Left hindlimb (tissue), 1 donor: ENCODE results near the gene GATAD1.
"Not testable (repeated sequence)": the region's sequence is repeated elsewhere in the genome, so short reads cannot be mapped to it uniquely, and the experiment has no call there.

ENCODE experiments used
- DNase-seq: peaks from one replicate; pipeline ENCODE4 v3.0.0-alpha.2; 2018

The GATAD1 gene

DNA sequence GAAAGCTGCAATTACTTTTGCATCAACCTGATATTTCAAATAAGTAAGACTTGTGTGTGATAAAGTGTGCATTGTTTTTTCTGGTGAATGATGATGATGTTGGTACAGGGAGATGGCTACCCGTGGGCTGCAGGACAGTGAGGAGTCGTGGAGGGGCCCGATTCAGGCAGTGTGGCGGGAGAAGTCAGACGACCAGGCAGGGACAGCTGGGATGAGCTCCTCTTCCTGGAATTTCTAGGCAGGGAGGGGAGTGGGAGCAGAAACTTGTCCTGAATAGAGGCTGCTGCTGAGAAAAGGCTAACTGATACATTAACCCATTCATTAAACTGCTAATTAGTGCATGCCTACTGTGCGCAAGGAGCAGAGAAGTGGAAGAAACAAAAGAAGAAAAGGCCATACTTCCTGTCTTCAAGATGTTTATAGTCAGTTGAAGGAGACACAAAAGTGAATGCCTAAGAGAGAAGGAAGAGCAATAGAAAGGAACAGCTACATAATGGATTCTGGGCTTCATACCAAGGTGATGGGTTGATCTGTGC, 9.3 kb upstream of the GATAD1 start:
- no peak for DNase-seq

DNA sequence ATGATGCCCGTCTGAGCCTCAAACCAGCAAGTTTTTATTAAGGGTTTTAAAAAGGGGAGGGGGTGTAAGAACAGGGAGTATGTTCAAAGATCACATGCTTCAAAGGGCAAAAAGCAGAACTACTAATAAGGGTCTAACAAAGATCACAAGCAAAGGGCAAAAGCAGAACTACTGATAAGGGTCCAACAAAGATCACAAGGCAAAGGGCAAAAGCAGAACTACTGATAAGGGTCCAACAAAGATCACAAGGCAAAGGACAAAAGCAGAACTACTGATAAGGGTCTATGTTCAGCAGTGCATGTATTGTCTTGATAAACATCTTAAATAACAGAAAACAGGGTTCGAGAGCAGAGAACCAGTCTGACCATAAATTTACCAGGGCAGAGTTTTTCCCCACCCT, 4.6 kb upstream of the GATAD1 start:
- DNase-seq: not testable (repeated sequence)

DNA sequence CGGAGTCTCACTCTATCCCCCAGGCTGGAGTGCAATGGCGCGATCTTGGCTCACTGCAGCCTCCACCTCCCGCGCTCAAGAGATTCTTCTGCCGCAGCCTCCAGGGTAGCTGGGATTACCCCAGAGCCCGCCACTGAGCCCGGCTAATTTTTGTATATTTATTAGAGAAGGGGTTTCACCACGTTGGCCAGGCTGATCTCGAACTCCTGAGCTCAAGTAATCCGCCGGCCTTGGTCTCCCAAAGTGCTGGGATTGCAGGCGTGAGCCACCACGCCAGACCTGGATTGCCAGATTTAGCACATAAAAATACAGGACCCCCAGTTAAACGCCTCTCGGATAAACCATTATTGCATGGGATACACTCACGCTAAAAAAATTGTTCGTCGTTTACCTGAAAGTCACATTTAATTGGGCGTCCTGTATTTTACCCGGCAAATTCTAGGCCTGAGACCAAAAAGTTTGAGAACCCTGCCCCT, 375 bp upstream of the GATAD1 start:
- DNase-seq: no peak

DNA sequence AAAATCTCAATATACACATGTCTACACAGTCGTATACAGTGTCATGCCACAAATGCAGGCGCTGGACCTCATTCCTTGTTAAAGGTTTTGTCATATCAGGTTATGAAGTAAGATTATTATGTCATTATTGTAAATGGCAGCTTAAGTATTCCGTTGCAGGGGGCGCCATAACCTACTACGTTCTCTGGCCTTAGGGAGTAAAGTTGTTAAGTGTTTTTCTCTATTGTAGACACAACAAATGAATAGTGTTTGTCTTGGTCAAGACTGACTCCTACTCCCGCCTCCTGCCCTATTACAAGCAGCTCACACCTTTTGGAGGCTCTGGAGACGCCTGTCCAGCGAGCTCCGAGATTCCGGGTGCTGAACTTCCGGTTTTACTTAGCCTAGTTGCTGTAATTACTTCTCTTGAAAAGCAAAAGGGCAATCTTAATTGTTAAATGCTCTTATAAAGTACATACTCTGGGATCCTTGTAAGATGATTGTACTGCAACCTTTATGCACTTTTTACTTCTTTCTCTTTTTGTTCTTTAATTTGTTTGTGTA, 994 bp downstream of the GATAD1 start:
- peak; percentile 37 for DNase-seq

DNA sequence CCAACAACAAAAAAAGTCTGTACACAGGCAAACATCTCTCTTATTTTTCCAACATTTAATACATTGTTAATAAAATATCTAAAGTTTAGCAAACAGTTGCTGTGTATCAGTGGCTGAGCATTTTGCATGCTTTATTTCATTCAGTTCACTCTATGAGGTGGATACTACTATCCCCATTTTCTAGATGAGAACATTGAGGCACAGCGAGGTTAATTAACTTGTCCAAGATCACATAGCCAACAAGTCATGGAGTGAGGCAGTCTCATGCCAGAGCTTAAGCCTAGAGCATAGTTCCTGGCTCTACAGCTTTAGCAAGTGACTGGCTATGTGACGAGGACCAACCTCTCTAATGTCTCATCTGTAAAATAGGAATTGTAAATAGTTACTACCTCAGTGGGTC, 4.4 kb downstream of the GATAD1 start:
- DNase-seq: no peak

DNA sequence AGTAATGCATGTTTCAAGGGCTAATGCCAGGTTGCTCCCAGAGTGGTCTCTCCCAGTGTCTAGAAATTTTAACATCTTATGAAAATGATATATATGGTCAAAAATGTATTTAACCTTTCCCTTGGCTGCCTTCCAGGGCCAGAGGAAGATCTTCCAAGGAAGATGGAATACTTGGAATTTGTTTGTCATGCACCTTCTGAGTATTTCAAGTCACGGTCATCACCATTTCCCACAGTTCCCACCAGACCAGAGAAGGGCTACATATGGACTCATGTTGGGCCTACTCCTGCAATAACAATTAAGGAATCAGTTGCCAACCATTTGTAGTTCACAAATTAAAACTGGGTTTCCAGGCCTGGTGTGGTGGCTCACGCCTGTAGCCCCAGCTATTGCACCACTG, 9.0 kb downstream of the GATAD1 start:
- no peak for DNase-seq

DNA sequence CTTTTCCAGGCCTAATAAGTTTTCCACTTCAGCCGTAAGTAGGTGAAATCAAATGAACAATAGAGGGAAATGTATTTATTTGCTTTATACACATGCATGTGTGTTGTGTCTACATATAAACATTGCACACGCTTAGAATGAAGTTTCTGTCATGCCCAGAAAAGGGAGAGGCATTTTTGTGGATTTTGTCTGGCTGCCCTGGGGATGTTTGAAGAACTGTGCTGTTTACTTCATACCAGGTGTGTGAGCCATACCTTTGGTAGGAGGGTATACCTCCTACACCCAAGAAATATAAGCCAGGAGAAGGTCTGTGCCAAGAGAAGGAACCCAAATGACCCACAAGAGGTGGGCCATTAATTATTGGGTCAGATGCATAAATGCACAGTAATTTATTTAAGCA, 12.8 kb downstream of the GATAD1 start:
- DNase-seq: no peak

DNA sequence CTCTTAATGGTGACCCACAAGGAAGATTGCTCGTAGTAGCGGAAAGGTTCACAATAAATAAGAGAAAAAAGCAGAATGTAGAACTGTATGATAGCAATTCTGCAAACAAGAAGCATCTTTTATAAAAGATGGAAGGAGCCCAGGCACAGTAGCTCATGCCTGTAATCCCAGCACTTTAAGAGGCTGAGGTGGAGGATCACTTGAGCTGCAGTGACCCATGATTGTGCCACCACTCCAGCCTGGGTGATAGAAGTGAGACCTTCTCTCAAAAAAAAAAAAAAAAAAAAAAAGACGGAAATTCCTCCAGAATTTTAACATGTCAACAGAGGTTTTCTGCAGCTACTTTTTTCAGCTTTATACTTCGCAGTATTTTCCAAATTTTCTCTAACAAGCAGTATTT, 13.2 kb downstream of the GATAD1 start:
- DNase-seq: no peak

DNA sequence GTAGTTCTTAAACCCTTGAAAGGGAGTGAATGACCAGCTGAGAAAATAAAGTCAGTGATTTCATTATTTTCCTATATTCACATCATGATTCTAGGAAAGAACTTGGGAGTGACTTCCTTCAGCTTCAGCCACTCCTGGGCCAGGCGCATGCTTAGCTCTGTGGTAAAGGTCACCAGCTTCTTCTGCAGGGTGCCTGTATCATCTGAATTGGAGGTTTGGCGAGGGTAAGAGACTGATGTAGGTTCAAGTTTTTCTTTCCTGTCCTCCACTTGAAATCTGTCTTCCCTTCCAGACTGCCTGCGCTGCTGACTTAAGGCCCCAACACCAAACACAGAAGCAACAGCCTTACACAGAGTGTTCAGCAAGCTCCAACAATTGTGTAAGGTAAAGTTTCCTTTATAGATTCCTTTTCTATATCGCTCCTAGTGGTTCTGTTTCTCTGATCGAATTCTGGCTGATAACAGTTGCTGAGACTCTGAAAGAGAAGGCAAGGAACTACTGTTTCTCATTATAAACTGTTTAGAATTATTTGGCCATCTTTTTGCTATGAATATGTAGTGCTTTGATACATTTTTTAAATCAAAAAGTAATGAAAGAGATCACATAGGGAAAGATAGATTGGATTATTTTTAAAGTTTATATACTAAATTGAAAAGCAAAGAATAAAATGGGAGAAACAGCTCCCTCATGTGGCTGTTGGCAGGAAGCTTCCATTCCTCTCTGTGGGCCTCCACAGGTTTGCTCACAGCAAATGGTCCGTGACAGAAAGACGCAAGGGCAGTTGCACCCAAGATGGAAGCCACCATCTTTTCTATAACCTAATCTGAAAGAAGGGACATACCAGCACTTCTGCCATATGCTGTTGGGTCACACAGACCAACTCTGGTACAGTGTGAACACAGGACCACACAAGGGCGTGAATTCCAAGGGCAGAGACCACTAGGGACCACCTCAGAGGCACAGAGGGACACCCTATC, 14.0 kb downstream of the GATAD1 start:
- DNase-seq: no peak

DNA sequence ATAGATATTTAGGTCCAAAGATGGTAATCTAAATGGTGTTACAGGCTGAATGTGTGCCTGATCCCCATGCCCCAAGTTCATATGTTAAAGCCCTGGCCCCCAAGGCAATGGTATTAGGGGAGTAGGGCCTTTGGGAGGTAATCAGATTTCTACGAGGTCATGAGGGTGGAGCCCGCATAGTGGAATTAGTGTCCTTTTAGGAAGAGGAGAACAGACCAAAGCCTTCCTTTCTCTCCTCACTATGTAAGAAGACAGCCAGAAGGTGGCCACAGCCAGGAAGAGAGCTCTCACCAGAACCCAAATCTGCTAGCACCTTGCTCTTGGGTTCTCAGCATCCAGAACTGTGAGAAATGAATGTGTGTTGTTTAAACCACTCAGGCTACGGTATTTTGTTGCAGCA, 15.3 kb downstream of the GATAD1 start:
- no peak for DNase-seq

DNA sequence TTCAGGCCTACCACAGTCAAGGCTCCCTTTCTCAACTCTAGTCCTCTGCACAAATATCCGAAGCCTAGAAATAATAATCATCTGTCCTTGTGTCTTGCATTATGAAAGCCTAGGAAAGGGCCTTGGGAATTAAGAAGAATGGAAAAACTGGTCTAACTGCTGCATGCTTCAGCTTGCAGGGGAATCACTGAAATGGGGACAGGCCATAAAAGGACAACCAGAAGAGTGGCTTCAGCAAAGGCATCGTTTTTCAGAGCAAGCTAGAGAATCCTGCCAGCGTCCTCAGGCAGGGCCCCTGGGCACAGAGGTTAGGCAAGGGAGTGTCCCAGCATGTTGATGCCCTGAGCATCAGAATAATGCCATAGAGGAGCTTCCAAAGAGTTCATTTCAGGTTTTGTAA, 17.2 kb downstream of the GATAD1 start:
- DNase-seq: no peak

DNA sequence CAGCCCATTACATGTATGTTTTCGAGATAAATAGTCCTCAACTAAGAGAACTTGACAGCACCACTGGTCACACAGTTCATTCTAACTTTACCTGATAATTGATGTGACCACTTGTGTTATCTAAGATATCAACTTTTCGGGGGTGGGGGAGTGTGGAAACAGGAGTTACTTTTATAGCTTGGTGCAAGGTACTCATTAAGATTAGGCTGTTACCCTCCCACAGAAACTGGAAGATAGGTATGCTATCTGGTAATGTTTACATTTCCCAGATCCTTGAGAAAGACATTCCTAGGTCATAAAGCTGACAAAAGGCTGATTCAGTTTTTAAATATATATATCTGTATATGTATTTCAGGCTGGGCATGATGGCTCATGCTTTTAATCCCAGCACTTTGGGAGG, 19.4 kb downstream of the GATAD1 start:
- DNase-seq: no peak

DNA sequence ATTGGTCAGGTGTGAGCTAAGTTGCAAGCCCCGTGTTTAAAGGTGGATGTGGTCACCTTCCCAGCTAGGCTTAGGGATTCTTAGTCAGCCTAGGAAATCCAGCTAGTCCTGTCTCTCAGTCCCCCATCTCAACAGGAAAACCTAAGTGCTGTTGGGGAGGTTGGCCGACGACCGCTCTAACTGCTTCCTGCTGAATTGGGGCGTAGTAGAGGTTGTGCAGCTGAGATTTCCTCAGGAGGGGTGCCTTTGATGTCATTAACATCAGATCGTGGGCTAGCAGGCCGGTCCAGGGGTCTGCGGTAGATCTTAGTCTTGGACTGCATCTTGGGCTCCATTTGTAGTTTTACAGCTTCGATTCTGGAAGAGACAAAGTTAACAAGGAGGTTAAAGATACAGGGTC, 21.3 kb downstream of the GATAD1 start:
- DNase-seq: not testable (repeated sequence)

DNA sequence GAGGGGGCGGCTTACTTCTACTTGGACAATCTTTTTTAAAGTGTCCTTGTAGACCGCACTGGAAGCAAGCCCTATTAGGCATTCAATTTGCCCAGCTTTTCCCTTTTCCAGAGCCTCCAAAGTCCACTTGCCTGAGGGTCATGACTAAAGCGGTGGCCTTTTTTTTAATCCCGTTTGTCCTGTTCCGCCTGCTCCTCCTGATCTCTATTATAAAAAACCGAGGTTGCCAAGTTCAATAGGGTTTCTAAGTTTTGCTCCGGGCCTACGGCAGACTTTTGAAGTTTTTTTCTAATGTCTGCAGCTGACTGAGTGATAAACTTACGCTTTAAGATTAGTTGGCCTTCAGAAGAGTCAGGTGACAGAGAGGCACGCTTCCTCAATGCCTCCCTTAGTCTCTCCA, 26.7 kb downstream of the GATAD1 start:
- DNase-seq: not testable (repeated sequence)

DNA sequence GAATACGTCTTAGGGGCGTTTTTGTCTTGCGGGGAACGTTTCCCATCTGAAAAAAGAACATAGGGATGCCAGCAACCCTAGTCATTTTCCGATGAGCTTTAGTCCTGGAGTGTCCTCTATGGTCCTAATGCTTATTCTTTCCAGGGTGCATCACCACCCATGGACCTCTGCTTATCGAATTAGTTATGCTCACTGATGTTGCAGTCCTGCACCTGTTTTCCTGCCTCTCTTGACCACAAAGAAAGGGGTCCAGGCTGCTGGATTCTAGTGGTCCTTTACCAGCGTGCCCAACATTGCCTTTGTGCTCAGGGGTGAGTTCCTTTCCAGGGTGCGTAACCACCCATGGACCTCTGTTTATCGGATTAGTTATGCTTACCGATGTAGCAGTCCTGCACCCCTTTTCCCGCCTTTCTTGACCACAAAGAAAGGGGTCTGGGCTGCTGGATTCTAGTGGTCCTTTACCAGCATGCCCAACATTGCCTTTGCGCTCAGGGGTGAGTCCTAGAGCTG, 28.0 kb downstream of the GATAD1 start:
- not testable (repeated sequence) for DNase-seq

DNA sequence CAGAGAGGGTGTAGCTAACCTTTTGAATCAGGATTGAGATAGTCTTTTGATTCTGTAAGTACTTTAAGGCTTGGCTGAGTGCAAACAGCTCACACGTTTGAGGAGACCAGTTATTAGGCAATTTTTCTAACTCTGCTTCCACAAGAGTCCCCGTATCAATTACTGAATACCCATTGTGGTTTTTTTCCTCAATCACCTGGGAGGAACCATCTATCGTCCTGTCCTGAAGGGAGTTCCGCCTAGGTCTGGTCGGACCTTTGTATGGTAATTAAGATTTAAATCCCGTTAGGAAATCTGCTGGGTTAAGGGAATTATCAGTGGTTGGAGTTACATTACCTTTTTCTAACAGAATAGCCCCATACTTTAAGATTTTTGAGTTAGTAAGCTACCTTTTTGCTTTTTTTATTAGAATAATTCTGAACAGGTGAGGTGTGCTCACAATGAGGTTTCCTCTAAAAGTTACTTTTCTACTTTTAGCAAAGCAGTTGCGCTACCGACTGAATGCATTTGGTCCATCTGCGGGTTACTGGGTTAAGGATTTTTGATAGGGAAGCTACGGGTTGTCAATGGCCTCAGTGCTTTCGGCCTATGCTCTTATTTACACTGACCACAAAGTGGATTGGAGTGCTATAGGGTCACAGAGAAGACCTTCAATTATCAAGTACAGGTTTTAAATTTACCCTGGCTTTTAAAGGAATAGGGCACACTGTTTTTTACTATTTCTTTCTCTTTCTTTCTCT, 28.7 kb downstream of the GATAD1 start:
- DNase-seq: not testable (repeated sequence)

DNA sequence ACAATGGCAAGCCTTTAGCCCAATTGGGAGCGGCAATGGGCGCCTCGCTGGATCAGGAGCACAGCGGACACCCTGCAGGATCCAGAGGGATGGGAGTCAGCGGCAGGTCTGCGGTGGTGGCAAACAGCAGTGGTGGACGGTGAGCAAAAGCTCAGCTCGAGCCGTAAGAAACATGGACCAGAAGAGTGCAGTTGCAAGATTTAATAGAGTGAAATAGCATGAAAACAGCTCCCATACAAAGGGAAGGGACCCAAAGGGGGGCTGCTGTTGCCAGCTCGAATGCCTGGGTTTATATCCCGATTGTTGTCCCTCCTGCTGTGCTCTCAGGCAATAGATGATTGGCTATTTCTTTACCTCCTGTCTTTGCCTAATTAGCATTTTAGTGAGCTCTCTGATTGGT, 30.4 kb downstream of the GATAD1 start, which contains the start of gene ERVW-1:
Gene ERVW-1, minus strand, starts transcription at position 266 of the 400 bp plus-strand sequence. CDS start 7,565 bp downstream, outside the sequence.
- DNase-seq: not testable (repeated sequence)

DNA sequence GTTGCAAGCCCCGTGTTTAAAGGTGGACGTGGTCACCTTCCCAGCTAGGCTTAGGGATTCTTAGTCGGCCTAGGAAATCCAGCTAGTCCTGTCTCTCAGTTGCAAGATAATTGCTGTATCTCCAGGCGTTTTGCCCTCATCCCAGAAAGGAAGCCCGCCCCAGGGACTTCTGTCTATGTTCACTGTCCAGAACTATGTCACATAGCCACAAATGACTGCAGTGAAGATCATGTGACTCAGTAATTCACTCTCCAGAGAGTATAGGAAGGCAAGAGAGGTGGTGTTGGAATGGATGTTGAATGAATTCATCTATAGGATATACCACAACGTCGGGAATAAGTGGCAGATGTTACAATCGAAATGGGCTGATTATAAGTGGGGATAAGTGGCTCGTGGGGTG, 30.8 kb downstream of the GATAD1 start:
- DNase-seq: no peak

DNA sequence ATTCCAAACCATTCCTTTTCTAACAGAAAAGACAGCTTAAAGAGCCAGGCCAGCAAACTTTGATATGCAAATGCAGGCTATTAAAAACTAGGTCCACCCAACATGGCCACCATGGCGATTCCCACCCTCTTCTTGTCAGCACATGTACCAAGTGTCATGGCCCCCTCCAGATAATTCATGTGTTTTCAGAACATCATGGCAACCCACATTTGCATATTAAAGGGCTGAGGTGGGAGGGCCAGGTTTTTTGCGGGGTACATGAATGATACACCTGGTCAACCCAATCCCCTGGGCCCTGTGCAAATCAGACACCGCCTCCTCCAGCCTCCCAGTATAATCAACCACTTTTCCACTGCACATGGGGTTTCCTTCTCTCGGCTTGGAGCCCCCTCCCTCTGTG, 31.4 kb downstream of the GATAD1 start:
- DNase-seq: no peak

DNA sequence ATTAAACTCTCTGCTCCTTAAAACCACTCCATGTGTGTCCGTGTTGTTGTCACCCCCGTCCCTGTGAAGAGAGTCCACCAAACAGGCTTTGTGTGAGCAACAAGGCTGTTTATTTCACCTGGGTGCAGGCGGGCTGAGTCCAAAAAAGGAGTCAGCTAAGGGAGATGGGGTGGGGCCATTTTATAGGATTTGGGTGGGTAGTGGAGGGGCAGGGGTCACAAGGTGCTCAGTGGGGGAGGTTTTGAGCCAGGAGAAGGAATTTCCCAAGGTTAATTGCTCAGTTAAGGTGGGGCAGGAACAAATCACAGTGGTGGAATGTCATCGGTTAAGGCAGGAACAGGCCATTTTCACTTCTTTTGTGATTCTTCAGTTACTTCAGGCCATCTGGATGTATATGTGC, 31.9 kb downstream of the GATAD1 start:
- DNase-seq: not testable (repeated sequence)

DNA sequence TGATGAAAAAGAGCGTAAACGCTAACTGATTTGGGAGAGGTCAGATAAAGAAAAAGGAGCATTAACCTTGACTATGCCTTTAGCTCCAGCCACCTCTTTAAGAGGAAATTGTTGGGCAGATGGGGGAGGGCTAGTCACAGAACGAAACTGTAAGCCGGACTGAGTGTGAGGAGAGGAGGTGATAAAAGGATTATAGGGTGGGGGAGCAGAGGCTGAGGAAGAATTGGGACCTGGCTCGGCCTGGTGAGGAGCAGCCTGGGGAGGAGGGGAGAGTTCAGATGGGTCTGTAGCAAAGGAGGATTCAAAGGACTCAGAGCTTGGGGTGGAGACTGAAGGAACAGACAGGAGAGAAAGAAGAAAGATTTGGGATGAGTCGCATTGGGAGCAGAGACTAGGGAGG, 36.3 kb downstream of the GATAD1 start:
- not testable (repeated sequence) for DNase-seq

DNA sequence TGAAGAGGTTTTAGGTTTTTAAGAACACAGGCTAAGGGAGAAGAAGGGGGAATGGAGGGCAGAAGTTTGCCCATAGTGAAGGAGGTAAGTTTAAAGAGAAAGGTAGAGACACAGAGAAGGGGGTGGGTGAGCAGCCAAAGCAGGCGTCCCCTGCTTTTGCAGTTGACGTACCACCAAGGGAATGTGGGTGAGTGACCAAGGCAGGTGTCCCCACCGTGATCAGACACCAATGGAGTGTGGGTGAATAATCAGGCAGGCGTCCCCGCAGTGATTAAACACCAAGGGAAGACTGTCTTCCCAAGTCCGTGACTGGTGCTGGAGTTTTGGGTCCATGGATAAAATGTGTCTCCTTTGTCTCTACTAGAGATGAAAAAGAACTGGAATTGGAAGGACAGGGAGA, 36.9 kb downstream of the GATAD1 start:
- not testable (repeated sequence) for DNase-seq
